Kidney (tissue), 14 donors: Measurements from ENCODE around the gene YAP1. TPM values are rescaled to one million over a fixed set of nuclear protein-coding genes. Genes with fewer than 3 reads are reported as not detected.
A peak's percentile ranks its signal among the peaks of the same experiment; 100 is the strongest.

Experiments used
- DNase-seq, 5 donors: peaks; one replicate each; pipeline ENCODE4 v3.0.0-alpha.2; 2013 to 2020
- FAIRE-seq: peaks from 2 replicates; lab custom pipeline; 2012; peaks lifted over from hg19 to GRCh38; lab: Jason Lieb, UNC
- H3K27ac ChIP-seq, 2 donors: one replicate each; pipeline ENCODE4 v1.7.0; 2013; ENCODE audit warnings: low read depth in 2 of 2, low read length in 2 of 2, inconsistent platforms in 1 of 2
- H3K27me3 ChIP-seq: one replicate; pipeline ENCODE4 v1.7.1; 2013; ENCODE audit warnings: low read length, inconsistent platforms; ENCODE audit not compliant: control insufficient read depth, insufficient read depth
- H3K36me3 ChIP-seq, 3 donors: one replicate each; pipeline versions ENCODE4 v1.7.0 to v1.7.1; 2013; ENCODE audit warnings: low read length in 3 of 3, control low read depth in 1 of 3, inconsistent platforms in 1 of 3; ENCODE audit not compliant: insufficient read depth in 3 of 3, control insufficient read depth in 2 of 3
- H3K4me1 ChIP-seq, 3 donors: one replicate each; pipeline versions ENCODE4 v1.7.0 to v1.7.1; 2013; ENCODE audit warnings: low read length in 3 of 3, inconsistent platforms in 1 of 3, low read depth in 1 of 3; ENCODE audit not compliant: control insufficient read depth in 2 of 3, insufficient read depth in 2 of 3
- H3K4me3 ChIP-seq, 3 donors: one replicate each; pipeline versions ENCODE4 v1.7.0 to v1.8.1; 2013; ENCODE audit warnings: low read length in 3 of 3, control low read depth in 1 of 3, inconsistent platforms in 1 of 3
- H3K9ac ChIP-seq, 3 donors: one replicate each; pipeline versions ENCODE4 v1.7.0 to v1.7.1; 2013; ENCODE audit warnings: low read length in 3 of 3, control low read depth in 1 of 3, inconsistent platforms in 1 of 3
- H3K9me3 ChIP-seq, 3 donors: one replicate each; pipeline versions ENCODE4 v1.7.0 to v1.7.1; 2013; ENCODE audit warnings: low read length in 3 of 3, control low read depth in 1 of 3, inconsistent platforms in 1 of 3; ENCODE audit not compliant: control insufficient read depth in 2 of 3, insufficient read depth in 1 of 3
- intact Hi-C: fragments of 100-400 bp; cut with DNase I; formaldehyde crosslinking; loops from one replicate; pipeline ENCODE4 v1.11.1; 2022
- polyA plus RNA-seq: library from polyadenylated mRNA; stranded (reverse); fragments of 350-450 nt; fragmentation: Illumina TruSeq; extraction: RNeasy Lipid Tissue Mini Kit (QIAGEN cat#74804); gene quantifications from one replicate; pipeline ENCODE4 v1.2.3, GENCODE V29; 2014; ENCODE audit warnings: low read depth, low replicate concordance; ENCODE audit not compliant: insufficient read depth
- total RNA-seq: library from RNA; stranded (reverse); fragmentation: NEBNext Ultra II Directional; extraction: Animal tissue kit (Norgen Biotek cat#: 25700); gene quantifications from one replicate; pipeline ENCODE4 v1.2.1, GENCODE V29; 2021
- TF ChIP-seq, protein P1 (sequence below): IDR thresholded peaks from 3 replicates; pipeline ENCODE4 v1.5.1; 2012; ENCODE audit warnings: mild to moderate bottlenecking, moderate library complexity, borderline replicate concordance; ENCODE audit not compliant: insufficient read depth; ENCODE audit errors: extremely low read depth
- donor health status: control.
- donor health status: control.
- donor health status: control.
- donor health status: control.
- donor health status: control.
- donor health status: DM: yes; HTN: yes; CAD: no.
- donor health status: Normal renal cell carcinoma (clear cell type).

YAP1 gene
- total and polyA plus RNA-seq, 2 donors from 2014 or later: 21.5 to 106 TPM

DNA sequence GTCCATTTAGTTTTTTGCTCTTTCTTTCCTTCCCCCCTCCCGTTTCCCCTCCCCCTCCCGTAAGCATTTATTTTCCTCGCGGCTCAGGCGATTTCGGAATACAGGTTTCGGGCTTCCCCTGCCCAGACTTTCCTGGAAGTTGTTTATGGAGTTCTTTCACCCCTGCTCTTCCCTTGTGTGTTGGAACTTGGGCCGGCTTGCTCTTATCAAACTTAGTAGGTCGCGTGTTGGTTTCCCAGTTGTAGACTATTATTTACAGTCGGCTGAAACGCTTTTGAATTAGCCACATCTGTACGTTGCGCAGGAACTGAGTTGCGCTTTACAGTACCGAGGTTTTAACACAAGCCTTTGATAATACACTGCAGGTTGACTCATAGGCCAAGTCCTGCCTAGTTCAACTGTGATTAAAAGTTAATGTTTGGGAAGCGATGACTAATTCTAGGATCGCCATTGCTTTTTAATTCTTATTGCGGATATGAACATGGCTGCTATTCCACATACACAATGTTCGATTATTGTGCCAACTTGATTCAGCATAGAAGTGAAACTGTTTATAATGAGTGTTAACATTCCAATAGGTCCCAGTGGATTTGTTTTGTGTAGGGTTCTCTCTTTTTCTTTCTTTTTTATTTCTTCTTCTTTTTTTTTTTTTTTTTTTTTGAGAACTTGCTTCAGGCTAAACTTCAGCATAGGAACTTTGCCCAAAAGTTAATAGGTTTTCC, 1.7 kb downstream of the YAP1 start:
- H3K27ac ChIP-seq: peak overlapping the region; percentile 97 to 98
- FAIRE-seq (peak; percentile 44), DNase-seq (peak in 2 of 5 donors; percentile 88)
- peaks cover 4 to 20% (median 6%) of the 10 kb centered on the region in 3 donors for H3K4me1 ChIP-seq
- H3K9ac ChIP-seq: peak overlapping the region; percentile 49 to 90 (median 82)
- H3K4me3 ChIP-seq: peak overlapping the region; percentile 66 to 93 (median 67)
- H3K27me3 ChIP-seq: no peaks in the 10 kb centered on the region
- no peaks in the 10 kb centered on the region for H3K36me3 ChIP-seq
- intact Hi-C loops: no loop called here
- TF ChIP-seq, protein P1, sequence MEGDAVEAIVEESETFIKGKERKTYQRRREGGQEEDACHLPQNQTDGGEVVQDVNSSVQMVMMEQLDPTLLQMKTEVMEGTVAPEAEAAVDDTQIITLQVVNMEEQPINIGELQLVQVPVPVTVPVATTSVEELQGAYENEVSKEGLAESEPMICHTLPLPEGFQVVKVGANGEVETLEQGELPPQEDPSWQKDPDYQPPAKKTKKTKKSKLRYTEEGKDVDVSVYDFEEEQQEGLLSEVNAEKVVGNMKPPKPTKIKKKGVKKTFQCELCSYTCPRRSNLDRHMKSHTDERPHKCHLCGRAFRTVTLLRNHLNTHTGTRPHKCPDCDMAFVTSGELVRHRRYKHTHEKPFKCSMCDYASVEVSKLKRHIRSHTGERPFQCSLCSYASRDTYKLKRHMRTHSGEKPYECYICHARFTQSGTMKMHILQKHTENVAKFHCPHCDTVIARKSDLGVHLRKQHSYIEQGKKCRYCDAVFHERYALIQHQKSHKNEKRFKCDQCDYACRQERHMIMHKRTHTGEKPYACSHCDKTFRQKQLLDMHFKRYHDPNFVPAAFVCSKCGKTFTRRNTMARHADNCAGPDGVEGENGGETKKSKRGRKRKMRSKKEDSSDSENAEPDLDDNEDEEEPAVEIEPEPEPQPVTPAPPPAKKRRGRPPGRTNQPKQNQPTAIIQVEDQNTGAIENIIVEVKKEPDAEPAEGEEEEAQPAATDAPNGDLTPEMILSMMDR: no peak
- H3K9me3 ChIP-seq: no peaks in the 10 kb centered on the region

DNA sequence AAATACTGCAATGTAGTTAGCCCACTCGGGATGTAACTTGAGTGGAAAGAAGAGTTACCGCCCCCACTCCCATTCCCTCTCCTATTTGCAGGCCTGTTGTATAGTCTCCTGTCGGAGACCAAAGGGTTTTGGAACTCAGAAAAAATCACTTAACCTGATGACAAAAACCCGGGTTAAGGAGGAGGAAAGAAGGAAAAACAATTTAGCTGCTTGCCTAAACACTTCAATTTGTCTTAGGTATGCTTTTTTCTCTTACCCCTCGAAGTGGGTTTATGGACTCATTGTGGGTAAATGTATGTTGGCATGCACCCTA, 2.2 kb downstream of the YAP1 start:
- no peak for FAIRE-seq
- Histone ChIP-seq H3K27ac (peak overlapping the region; percentile 97 to 98), H3K36me3 (no peaks in the 10 kb centered on the region), H3K4me1 (peaks cover 6 to 23% (median 6%) of the 10 kb centered on the region in 3 donors), H3K4me3 (peak overlapping the region; percentile 66 to 93 (median 67)), H3K9me3 (no peaks in the 10 kb centered on the region), H3K9ac (peak overlapping the region; percentile 49 to 90 (median 82)), H3K27me3 (no peaks in the 10 kb centered on the region)
- TF ChIP-seq, protein P1: no peak
- DNase-seq: peak in 3 of 5 donors; percentile 15 to 69 (median 66)
- intact Hi-C loops: no loop called here

DNA sequence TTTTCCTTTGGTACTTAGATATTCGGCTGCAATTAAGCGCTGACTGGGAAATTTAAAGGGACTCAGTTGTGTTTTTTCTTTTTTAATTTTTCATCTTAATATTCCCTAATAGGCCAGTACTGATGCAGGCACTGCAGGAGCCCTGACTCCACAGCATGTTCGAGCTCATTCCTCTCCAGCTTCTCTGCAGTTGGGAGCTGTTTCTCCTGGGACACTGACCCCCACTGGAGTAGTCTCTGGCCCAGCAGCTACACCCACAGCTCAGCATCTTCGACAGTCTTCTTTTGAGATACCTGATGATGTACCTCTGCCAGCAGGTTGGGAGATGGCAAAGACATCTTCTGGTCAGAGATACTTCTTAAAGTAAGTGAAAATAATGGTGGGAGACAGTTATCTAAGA, 3.8 kb downstream of the YAP1 start:
- Histone ChIP-seq H3K36me3 (no peaks in the 10 kb centered on the region), H3K27ac (peak overlapping the region in 1 of 2 donors; percentile 23), H3K9ac (no peak overlapping the region), H3K27me3 (no peaks in the 10 kb centered on the region), H3K4me1 (peaks cover 6 to 28% (median 6%) of the 10 kb centered on the region in 3 donors), H3K4me3 (no peak overlapping the region), H3K9me3 (no peaks in the 10 kb centered on the region)
- no peak for DNase-seq
- TF ChIP-seq, protein P1: no peak
- no peak for FAIRE-seq
- intact Hi-C loops: no loop called here
